Effector CD4-positive, alpha-beta T cell (primary cell): ENCODE measurements around the gene RARRES2.
"Not testable (repeated sequence)": the region's sequence is repeated elsewhere in the genome, so short reads cannot be mapped to it uniquely, and the experiment has no call there.

Experiments used
- DNase-seq: peaks from one replicate; pipeline ENCODE4 v3.0.0-alpha.2; 2020

Gene RARRES2

GRCh38 chr7:150313870-150314269, 27.6 kb downstream of the RARRES2 start:
- no peak for DNase-seq

GRCh38 chr7:150313367-150313809, 28.0 kb downstream of the RARRES2 start:
- DNase-seq = no peak

- not testable (repeated sequence) for DNase-seq
Measured at GRCh38 chr7:150312649-150313366, 28.6 kb downstream of the RARRES2 start.

GRCh38 chr7:150311711-150312110, 29.7 kb downstream of the RARRES2 start:
- no peak for DNase-seq

GRCh38 chr7:150311146-150311545, 30.3 kb downstream of the RARRES2 start:
- DNase-seq = no peak

- no peak for DNase-seq
Measured at GRCh38 chr7:150308575-150308974, 32.9 kb downstream of the RARRES2 start.

- no peak for DNase-seq
Measured at GRCh38 chr7:150307904-150308303, 33.5 kb downstream of the RARRES2 start.

- no peak for DNase-seq
Measured at GRCh38 chr7:150307129-150307528, 34.3 kb downstream of the RARRES2 start.

GRCh38 chr7:150306377-150306776, 35.1 kb downstream of the RARRES2 start:
- not testable (repeated sequence) for DNase-seq

- DNase-seq = not testable (repeated sequence)
Measured at GRCh38 chr7:150305903-150306284, 35.5 kb downstream of the RARRES2 start.

GRCh38 chr7:150305259-150305902, 36.0 kb downstream of the RARRES2 start:
- DNase-seq = not testable (repeated sequence)

GRCh38 chr7:150304499-150305258, 36.8 kb downstream of the RARRES2 start:
- not testable (repeated sequence) for DNase-seq

GRCh38 chr7:150302908-150303310, 38.5 kb downstream of the RARRES2 start:
- DNase-seq = not testable (repeated sequence)

- not testable (repeated sequence) for DNase-seq
Measured at GRCh38 chr7:150297978-150298377, 43.5 kb downstream of the RARRES2 start.

- DNase-seq = not testable (repeated sequence)
Measured at GRCh38 chr7:150296802-150297201, 44.6 kb downstream of the RARRES2 start.

GRCh38 chr7:150295614-150296013, 45.8 kb downstream of the RARRES2 start:
- DNase-seq = not testable (repeated sequence)

GRCh38 chr7:150295027-150295426, 46.4 kb downstream of the RARRES2 start:
- DNase-seq = not testable (repeated sequence)

- not testable (repeated sequence) for DNase-seq
Measured at GRCh38 chr7:150290317-150290716, 51.1 kb downstream of the RARRES2 start.

GRCh38 chr7:150288816-150289215, 52.6 kb downstream of the RARRES2 start:
- not testable (repeated sequence) for DNase-seq
